Prostate gland (tissue), 2 donors: ENCODE measurements around the gene NFATC1. TPM values are rescaled to one million over a fixed set of nuclear protein-coding genes. Genes with fewer than 3 reads are reported as not detected.

Experiments
- DNase-seq: peaks from one replicate; pipeline ENCODE4 v3.0.0-alpha.2; 2019; ENCODE audit warnings: low spot score
- H3K27ac ChIP-seq, 2 donors: fragments of 200-600 bp; sonication (generic); 2 replicates each; pipeline ENCODE4 v1.5.1; 2017 to 2019
- H3K27me3 ChIP-seq: fragments of 200-600 bp; sonication (generic); replicated peaks from 2 replicates; pipeline ENCODE4 v1.5.1; 2019; ENCODE audit not compliant: insufficient read depth
- H3K36me3 ChIP-seq, 2 donors: fragments of 200-600 bp; sonication (generic); 1 replicate in 1 of 2; 2 replicates in 1 of 2; pipeline versions ENCODE4 v1.5.1 to v1.8.1; 2017 to 2019
- H3K4me1 ChIP-seq: fragments of 200-600 bp; sonication (generic); replicated peaks from 2 replicates; pipeline ENCODE4 v1.5.1; 2019
- H3K4me3 ChIP-seq, 2 donors: fragments of 200-600 bp; sonication (generic); 2 replicates each; pipeline ENCODE4 v1.5.1; 2017 to 2019
- H3K9me3 ChIP-seq: fragments of 200-600 bp; sonication (generic); 2 replicates; pipeline ENCODE4 v1.5.1; 2017
- CTCF ChIP-seq, 4 experiments: fragments of 200-600 bp in 2 of 4; fragments of 450-650 bp in 2 of 4; sonication (generic) in 2 of 4; IDR thresholded peaks; 1 replicate in 3 of 4; 2 replicates in 1 of 4; pipeline ENCODE4 v1.5.1; 2016 to 2019; ENCODE audit warnings: antibody characterized with exemption in 4 of 4, mild to moderate bottlenecking in 2 of 4, moderate library complexity in 2 of 4
- POLR2A ChIP-seq: fragments of 450-650 bp; IDR thresholded peaks from one replicate; pipeline ENCODE4 v1.6.1; 2016; ENCODE audit warnings: antibody characterized with exemption, mild to moderate bottlenecking
- POLR2AphosphoS5 ChIP-seq: sonication (generic); formaldehyde crosslinking; IDR thresholded peaks from one replicate; pipeline ENCODE4 v1.6.1; 2017; ENCODE audit warnings: antibody characterized with exemption
- WGBS: methylation state at CpG from one replicate; pipeline ENCODE4 v1.1.5; 2018; 5-methylcytosine and 5-hydroxymethylcytosine counted together
- intact Hi-C: fragments of 100-400 bp; cut with DNase I; formaldehyde crosslinking; loops from one replicate; pipeline ENCODE4 v1.14.2; 2022
- total RNA-seq, 2 donors: library from RNA; depleted of rRNA; stranded (reverse); fragments of >200 nt; gene quantifications; one replicate each; pipeline ENCODE4 v1.1.0, GENCODE V29; 2016

NFATC1 gene
- total RNA-seq, 2 donors from 2014 or later, result 16.8 to 24.6 TPM

DNA sequence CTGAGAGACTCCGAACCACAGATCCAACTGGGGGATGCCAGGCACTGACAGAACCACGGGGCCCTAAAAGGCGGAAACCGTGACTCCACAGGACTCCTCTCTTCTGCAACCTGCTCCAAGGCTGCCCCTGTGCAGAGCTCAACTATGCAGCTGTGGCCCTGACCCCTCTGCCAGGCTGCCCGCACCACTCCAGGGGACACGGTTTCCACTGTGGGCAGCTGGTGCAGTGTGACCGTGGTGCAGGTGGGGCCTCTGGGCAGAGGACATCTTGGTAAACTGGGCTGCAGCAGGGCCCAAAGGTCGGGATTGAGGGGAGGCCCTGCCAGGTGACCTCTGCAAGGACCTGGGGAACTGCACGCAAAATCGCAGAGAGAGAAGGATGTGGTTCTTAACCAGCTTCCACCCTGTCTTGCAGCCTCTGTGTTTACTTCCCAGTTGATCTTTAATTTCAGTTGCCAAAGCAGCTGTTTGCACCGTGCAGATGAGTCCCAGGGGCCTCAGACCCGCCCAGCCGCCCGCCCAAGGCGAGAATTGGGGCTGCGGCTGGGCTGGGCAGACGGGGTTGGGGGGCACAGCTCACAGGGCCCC, 179.3 kb downstream of the NFATC1 start:
- TF ChIP-seq POLR2A, result no peak
- no peak for TF ChIP-seq POLR2AphosphoS5
- no peak for TF ChIP-seq CTCF (IDR thresholded peaks at IDR 0.05)
- 80% methylated on average over 16 of the region's 17 CpGs for WGBS
- Histone ChIP-seq H3K27ac (no peak overlapping the region), H3K36me3 (no peaks in the 10 kb centered on the region), H3K27me3 (no peaks in the 10 kb centered on the region), H3K9me3 (no peaks in the 10 kb centered on the region), H3K4me1 (peaks cover 13% of the 10 kb centered on the region), H3K4me3 (no peak overlapping the region)
- intact Hi-C loops, result no loop called here
- no peak for DNase-seq

GRCh38 chr18:79575891-79576685, 180.4 kb downstream of the NFATC1 start:
- no peaks in the 10 kb centered on the region for H3K9me3 ChIP-seq
- 38% methylated on average over 37 of the region's 44 CpGs for WGBS
- intact Hi-C loops, result no loop called here
- peaks cover 13% of the 10 kb centered on the region for H3K4me1 ChIP-seq
- peak; percentile 75 for DNase-seq
- H3K4me3 ChIP-seq, result peak overlapping the region in 1 of 2 donors; percentile 1
- H3K27ac ChIP-seq, result peak overlapping the region; percentile 52 to 69
- H3K27me3 ChIP-seq, result no peaks in the 10 kb centered on the region
- peak in 2 of 4 experiments; percentile 32 to 40 for TF ChIP-seq CTCF (IDR thresholded peaks at IDR 0.05)
- TF ChIP-seq POLR2A, result no peak
- peak; percentile 61 for TF ChIP-seq POLR2AphosphoS5
- H3K36me3 ChIP-seq, result no peaks in the 10 kb centered on the region

DNA sequence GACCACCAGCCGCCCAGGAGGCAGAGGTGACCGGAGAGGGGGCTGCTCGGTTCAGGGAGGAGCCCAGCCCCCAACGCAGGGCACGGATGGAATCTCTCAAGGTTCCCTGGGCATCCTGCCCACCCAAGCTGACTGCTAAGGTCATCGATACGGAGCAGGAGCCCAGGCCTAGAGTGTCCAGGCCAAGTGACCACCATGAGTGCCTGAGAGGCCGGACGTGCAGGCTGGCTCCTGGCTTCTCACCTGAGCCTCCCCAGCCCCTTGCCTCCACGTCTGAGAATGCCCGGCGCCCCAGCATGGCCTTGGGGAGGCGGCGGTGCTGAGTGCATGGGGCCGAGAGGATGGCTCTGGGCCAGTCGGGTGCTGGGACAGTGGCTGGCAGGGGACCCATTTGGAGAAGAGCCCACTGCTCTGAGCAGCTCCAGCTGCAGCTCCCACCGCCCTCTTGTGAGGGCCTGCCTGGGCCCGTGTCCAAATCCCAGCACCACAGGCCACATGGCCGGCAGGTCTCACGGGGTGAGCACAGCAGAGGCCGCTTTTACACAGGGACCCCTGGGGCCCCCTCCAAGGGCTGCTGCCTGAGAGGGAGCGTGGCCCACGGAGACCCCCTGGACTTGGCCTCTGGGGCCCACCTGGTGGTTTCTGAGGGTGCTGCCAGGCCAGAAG, 181.1 kb downstream of the NFATC1 start:
- Histone ChIP-seq H3K27ac (peak overlapping the region; percentile 52 to 69), H3K4me3 (peak overlapping the region in 1 of 2 donors; percentile 1), H3K36me3 (no peaks in the 10 kb centered on the region), H3K4me1 (peaks cover 13% of the 10 kb centered on the region), H3K27me3 (no peaks in the 10 kb centered on the region), H3K9me3 (no peaks in the 10 kb centered on the region)
- peak; percentile 39 for DNase-seq
- 14% methylated on average over 18 of the region's 23 CpGs for WGBS
- TF ChIP-seq POLR2AphosphoS5 (no peak), CTCF (IDR thresholded peaks at IDR 0.05) (no peak), POLR2A (no peak)
- intact Hi-C loops, result no loop called here

DNA sequence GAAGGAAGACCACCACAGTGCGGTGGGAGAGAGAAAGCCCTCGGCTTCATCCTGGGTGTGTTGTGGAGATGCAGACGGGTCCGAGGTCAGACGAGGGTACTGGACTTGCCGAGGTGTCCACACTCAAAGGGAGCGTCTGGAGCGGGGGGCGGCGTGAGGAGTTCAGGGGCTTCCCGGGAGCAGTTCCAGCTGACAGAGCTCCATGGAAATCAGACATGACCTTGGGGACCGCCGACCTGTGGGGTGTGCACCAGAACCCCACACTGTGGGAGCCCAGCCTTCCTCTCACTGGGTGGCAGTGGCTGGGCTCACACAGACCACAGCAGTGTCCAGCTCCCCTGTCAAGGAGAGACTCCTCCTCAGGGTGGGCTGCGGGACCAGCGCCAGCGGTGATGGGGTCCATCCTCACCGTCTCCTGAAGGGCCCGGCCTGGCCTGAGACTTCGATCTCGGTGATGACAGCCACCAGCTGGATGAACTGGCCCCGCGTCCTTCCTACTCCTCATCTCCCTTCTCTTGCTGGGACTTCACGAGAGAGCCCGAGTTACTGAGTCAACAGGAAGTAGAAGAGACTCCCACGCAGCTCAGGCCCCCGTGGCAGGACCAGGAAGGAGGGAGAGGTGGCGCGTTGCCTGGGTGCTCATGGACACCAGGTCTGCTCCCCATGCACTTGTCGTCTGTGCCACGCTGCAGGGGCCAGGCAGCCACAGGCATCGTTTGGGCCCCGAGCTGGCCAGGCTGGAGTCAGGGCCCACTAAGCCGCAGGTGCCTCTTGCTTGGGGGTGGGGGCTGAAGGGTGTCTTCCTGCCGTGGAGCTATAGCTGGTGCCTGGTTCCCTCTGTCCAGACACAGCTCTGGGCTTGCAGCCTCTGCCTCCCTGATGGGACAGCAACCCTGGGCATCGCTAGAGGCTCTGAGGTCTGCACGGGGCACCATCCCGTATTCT, 182.0 kb downstream of the NFATC1 start:
- no peak for TF ChIP-seq POLR2AphosphoS5
- no peak for TF ChIP-seq POLR2A
- no peak for TF ChIP-seq CTCF (IDR thresholded peaks at IDR 0.05)
- no peaks in the 10 kb centered on the region for H3K36me3 ChIP-seq
- no peak for DNase-seq
- no peaks in the 10 kb centered on the region for H3K27me3 ChIP-seq
- WGBS, result 67% methylated on average over 37 of the region's 37 CpGs
- intact Hi-C loops, result no loop called here
- peaks cover 13% of the 10 kb centered on the region for H3K4me1 ChIP-seq
- H3K4me3 ChIP-seq, result no peak overlapping the region
- peak overlapping the region in 1 of 2 donors; percentile 52 for H3K27ac ChIP-seq
- no peaks in the 10 kb centered on the region for H3K9me3 ChIP-seq
